Posterior vena cava (tissue), 2 donors: ENCODE measurements around the gene CCNDBP1. TPM values are rescaled to one million over a fixed set of nuclear protein-coding genes. Genes with fewer than 3 reads are reported as not detected.

ENCODE experiments used
- DNase-seq: peaks from one replicate; pipeline ENCODE4 v3.0.0-alpha.2; 2020; ENCODE audit warnings: low spot score
- intact Hi-C, 2 donors: fragments of 100-400 bp; cut with DNase I; formaldehyde crosslinking; loops; one replicate each; pipeline versions ENCODE4 v1.14.1 to v1.14.2; 2022 to 2023
- total RNA-seq, 2 donors: library from RNA; stranded (reverse); fragmentation: NEBNext Ultra II Directional; extraction: Animal tissue kit (Norgen Biotek cat#: 25700); gene quantifications; one replicate each; pipeline ENCODE4 v1.2.1, GENCODE V29; 2021
- donor health status: DM: yes; HTN: yes; CAD: no.
- donor health status: DM: yes; HTN: yes; CAD: no.

Gene CCNDBP1
- total RNA-seq, 2 donors from 2014 or later: 49.6 to 52.6 TPM

DNA sequence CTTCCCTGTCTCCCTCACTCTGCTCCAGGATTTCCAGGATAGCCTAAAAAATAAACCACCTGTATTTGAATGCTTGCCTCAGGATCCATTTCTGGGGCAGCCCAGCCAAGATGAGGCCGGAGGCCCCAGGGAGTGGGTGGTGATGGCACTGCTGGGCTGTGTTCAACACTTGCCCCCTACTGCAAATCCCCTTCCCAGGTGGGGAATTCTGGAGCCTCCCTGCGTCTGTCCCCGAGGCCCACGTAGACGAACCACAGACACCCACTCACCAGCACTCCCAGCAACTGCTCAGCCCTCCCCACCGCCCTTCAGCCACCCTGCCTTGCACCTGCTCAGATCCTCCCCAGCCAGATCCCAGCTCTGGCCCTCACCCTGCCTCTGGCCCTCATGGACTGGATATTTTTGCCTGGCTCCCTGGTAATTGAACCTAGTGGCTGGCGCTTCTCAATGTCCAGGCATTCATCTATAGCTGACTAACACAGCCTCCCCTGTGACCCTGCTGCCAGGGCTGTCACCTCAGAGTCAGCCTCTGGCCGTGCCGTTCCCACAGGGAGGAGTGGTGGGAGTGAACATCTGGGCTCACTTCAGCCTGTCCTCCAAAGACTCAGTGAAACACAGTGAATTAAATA lies 52.8 kb downstream of the CCNDBP1 start:
- no peak for DNase-seq
- intact Hi-C loops: no loop called here

DNA sequence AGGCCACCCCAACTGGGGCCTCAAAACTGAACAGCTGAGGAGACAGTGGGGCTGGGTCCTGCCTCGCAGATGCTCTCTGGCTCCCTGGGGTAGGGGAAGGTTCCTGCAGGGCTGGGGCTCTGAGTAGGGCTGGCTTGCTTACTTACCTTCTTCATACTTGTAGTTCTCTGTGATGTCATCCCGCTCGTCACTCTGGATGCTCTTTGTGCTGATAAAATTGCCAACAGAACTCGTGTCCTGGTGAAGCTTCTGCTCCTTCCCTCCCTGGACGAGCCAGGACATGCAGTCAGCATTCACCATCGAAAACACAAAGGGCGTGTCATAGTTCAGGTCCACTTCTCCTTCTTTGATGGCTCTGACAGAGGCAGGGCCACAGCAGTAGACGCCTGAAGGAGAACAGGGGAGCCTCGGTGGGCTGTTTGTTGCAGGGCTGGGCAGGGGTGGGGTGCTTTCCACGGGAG lies 53.5 kb downstream of the CCNDBP1 start:
- intact Hi-C loops: no loop called here
- no peak for DNase-seq

DNA sequence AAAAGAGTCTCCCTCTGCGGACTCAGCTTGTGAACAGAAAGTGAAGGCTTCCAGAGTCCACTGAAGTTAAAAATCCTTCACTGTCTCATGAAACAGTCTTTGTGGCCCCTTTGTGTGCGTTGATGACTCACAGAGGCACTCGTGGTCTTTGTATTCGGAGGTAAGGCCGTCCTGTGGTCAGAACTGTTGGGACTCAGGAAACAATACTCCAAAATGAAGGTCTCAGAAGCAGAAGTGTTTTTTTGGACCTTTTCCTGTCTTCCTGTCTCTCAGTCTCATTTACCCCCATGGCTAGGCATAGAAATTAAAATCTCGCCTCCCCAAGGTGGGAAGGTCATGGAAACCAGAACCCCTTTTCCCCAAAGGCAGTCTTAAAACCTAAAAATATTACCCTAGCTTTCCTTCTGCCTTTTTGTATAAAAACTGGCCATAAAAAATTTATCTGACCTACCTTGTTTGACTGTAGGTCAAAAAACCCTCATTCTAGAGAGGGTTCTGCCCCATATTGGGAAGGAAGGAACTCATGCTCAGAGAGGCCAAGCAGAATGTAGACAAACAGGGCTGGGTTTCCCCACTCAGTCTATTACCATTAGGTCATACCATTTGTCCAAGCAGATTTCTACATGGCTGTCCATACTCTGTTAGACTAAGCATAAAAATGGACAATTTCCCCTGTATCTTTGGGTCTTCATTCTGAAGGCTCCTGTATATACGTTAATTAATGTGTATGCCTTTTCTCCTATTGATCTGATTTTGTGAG lies 54.7 kb downstream of the CCNDBP1 start:
- intact Hi-C loops: no loop called here
- DNase-seq: no peak

DNA sequence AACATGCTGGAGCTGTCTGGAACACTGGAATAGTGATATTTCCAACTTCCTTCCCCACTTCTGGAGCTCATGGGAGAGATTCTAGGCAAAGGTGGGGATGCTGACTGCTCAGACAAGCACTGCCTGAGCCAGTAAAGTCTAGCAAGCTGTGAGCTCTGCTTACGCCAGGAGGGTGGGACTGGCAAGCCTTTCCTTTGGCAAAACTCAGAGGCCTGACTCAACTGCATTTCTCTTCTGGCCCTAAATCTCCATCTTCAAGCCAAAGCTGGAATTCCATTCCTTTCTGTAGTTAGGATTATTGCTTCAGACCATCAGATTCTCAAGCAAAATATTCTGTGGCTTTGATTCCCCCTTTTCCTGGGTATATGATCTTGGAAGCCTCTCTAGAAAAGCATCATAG lies 55.9 kb downstream of the CCNDBP1 start:
- DNase-seq: peak; percentile 87
- intact Hi-C loops: loop anchor here in 1 of 2 donors (1.0 kb wide), 1 partner anchor 35 kb away; no protein-coding TSS in a partner anchor

DNA sequence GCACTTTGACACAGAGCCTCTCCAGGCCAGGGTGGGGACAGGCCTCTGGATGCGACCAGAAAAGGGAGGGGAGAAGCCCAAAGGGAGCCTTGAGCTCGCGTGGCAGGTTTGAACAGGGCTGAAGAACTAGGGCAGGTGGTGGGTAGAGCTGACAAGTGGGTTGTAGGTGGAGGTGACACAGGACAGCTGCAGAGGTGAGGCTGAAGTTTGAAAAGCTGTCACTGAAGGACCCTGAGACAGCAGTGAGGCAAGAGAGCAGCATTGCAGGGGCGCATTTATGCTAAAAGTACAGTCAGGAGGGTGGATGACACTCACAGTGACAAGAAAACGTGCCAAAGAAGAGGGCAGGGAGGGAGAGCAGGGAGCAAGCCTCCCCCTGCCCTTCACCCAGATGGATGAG lies 57.4 kb downstream of the CCNDBP1 start:
- intact Hi-C loops: no loop called here
- no peak for DNase-seq

DNA sequence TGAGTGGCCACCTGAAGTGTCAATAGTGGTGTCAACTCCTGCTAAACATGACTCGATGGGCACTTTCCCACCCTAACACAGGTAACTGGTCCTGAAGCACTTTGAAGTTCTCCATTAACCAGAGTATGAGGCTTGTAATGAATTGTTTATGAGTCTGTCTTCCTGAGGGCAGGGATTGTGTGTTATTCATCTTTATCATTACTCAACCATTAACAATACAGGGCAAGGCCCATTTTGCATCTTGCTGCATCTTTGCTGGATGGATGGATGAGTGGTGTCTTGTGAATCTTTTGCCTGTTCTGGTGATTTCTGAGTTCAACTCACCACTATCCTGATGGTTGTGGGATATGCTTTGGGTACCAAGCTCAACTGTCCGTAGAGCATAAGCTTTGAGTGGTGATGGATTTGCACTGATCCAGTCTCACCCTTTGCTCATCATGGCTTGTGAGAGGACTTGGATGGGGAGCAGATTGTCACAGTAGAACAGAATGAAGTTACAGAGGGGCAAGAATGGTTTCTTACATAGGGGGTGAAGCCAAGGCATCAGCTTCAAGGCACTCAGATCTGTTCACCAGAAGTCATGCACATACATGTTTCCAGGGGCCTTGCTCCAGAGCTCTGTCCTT lies 57.9 kb downstream of the CCNDBP1 start:
- no peak for DNase-seq
- intact Hi-C loops: no loop called here

DNA sequence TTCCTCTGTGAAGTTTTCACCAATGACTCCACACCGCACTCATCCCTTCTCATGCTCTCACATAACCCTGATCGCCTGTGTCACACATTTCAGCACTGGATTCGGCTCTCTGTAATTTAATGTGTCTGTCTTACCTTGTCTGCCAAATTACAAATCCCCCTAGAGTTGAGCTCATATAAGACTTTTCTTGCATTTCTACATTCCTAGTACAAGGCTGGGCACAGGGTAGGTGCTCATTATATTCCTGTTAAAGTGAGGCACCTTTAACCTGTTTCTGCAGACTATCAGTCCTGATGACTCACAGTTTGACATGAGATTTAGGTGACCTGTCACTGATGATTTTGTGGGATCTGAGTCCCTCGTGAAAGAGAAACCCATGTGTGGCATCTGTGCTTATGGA lies 58.9 kb downstream of the CCNDBP1 start:
- intact Hi-C loops: no loop called here
- no peak for DNase-seq

DNA sequence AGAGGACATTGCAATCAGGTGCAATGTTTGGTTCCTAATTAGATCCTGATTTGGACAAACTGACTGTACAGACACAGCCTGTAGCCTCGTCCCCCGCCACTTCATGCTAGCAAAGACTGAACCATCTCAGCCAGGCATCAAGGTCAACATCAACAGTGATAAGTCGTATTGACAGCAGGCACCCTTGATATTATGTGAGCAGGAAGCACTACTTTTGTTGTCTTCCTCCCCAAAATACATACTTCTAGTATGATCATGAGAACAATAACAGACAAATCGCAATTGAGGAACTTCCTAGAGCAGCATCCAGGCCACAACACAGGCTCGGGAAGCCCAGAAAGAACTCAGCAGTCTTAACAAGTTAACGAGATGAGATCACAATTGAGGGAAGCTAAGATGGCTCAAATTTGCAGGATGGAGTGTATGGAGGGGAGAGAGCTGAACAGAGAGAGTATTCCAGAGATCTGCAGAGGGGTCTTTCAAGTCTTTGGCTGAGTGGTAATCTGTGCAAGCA lies 61.1 kb downstream of the CCNDBP1 start:
- intact Hi-C loops: no loop called here
- no peak for DNase-seq

Other genes starting within 250 kb of the CCNDBP1 start
- gene UBR1, start 79.4 kb upstream of the CCNDBP1 start, total RNA-seq: 10 to 100 TPM; 36.5 to 39.1 TPM
- 10 to 100 TPM; 16.0 to 17.3 TPM for gene TMEM62, start 51.8 kb upstream of the CCNDBP1 start, total RNA-seq
- gene EPB42, start 35.6 kb downstream of the CCNDBP1 start, total RNA-seq: under 1 TPM; 0.43 to 0.65 TPM
- gene TGM5, start 81.5 kb downstream of the CCNDBP1 start, total RNA-seq: 1 to 10 TPM in 1 of 2 donors, under 1 TPM in 1; 0.56 to 1.0 TPM
- not detected for gene TGM7, start 116.9 kb downstream of the CCNDBP1 start, total RNA-seq
- gene LCMT2, start 145.2 kb downstream of the CCNDBP1 start, total RNA-seq: 1 to 10 TPM; 5.5 to 7.4 TPM
- gene ZSCAN29, start 185.6 kb downstream of the CCNDBP1 start, total RNA-seq: 10 to 100 TPM; 17.1 to 17.9 TPM
- gene TUBGCP4, start 185.7 kb downstream of the CCNDBP1 start, total RNA-seq: 10 to 100 TPM; 11.9 to 12.4 TPM